ENCODE measurements around the gene PROK1.

Gene PROK1

GRCh38 chr1:110490791-110491451, 40.0 kb downstream of the PROK1 start:
- DNase-seq, result no peak

DNA sequence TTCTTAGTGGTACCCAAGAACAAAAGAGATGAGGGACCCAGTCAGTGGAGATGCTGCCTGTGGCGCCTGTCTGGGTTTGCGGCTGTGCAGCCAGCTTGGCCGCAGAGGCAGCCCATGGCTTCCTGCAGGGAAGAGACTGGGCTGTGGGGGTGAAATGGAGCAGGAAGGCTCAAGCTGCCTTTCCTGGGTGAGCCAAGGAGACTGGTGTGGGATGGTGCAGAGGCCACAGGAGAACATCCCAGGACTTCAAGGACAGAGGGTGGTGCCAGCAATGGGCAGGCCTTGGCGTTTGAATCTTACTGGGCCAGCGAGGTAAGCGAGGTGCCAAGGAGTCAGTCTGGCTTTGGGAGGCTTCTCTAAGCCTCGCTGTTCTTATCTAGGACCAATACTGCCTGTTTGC, 41.6 kb downstream of the PROK1 start:
- no peak for DNase-seq

- DNase-seq, result no peak
These were observed 42.2 kb downstream of the PROK1 start for GRCh38 chr1:110493059-110493699.

DNA sequence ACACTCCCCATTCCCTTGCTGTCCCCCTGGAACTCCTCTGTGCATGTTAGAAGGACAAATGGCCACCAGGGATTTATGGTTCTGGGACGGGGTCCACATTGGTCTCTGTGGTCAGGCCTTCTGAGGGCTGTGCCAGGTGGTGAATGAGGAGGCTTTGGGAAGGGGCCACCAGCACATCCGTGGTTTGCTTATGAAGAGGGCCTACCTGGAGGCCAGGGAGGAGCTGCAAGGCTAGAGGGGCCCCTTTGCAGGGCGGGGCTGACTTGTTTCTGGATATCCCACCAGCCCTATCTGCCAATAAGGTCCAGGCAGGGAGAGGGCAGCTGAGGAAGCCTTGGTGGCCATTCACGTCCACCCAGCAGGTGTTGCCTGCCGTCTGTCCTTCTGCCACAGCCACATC, 43.1 kb downstream of the PROK1 start:
- DNase-seq, result no peak

GRCh38 chr1:110494522-110495406, 43.8 kb downstream of the PROK1 start:
- DNase-seq, result no peak

DNA sequence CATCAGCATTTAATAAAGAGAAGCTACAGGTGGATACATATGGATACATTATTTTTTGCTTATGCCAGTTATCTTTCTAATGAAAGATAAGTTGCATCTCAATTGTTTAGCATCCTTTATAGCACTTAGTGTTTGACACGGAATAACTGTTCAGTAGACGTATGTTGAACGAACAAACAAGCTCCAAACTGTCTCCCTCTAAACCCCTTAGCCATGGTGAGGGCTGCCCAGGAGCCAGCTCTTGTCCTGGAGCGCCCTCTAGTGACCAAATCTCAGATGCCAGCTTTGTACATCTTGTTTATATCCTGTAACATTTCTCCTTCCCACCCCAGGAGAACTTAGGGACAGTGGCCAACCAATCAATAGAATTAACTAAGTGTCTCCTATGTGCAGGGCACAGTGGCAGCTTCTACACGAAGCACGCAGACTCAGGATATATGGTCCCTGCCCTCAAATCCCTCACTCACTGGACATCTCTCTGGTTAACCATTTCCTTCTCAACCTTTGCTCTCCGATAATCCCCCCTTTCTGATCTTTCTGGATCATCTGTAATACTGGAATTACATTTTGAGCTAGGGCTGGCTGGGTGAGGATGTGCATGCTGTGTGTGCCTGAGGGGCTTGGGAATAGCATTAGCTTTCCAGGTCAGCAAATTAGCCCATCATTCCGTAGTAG, 45.1 kb downstream of the PROK1 start:
- DNase-seq, result peak; percentile 78

GRCh38 chr1:110498270-110498669, 47.3 kb downstream of the PROK1 start:
- peak; percentile 50 for DNase-seq

DNA sequence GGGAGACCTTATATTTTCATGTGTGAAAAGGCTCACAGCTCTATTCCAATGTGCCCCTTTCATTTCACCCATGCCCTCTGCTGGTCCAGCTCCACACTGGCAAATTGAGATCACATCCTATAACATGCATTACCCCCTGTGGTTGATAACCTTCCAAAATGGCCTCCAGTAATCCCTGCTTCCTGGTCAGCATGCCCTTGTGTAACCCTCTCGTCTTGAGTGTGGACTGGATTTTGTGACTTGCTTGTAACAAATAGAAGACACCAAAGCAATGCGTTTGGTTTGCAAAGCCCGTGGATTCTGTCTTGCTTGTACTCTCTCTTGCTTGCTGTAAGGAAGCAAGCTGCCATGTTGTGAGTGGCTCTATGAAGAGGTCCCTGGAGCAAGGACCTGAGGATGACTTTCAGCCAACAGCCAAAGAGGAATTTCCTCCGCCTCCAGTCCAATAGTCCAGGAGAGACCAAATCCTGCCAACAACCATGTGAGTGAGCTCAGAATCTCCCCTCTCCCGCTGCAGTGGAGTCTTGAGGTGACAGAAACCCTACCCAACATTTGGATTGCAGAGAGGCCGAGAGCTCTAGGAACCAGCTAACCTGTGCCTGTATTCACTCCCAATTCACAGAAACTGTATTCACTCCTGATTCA, 50.7 kb downstream of the PROK1 start:
- no peak for DNase-seq

GRCh38 chr1:110502402-110503151, 51.6 kb downstream of the PROK1 start:
- DNase-seq, result no peak

DNA sequence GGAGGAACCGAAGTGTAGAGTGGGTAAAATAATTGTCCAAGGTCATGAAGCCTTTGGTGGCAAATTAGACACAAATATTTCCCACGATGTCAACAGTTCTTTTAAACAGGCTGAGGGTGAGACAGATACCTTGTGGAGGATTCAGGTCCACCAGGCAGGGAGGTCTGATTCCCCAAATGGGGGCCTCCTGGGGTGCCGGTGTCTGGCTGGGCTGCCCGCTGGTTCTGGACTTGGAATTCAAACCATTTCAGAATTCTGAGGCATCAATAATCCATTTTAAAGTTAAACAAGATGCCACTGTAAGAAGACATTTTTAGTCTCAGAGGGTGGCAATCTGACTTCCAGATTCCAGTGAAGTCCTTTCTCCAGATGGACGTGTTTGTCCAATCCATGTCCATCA, 52.5 kb downstream of the PROK1 start:
- no peak for DNase-seq

GRCh38 chr1:110504226-110504625, 53.3 kb downstream of the PROK1 start:
- DNase-seq, result no peak

DNA sequence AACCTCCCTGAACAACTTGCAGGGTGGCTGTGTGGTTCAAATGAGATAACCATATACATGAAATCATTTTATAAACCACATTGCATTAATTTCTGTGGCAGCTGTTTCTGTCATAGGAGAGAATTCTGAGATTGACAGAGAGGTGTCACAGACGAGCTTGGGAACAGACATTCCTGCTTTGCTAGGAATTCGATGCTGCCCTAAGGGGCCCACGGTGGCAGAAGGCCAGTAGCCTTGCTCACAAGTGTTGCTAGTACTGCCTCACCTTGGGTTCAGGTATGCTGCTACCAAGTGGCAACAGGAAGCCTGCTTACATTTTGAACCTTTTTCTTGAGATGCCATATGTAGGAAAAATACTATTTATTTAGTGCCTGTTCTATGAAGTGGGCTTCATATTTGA, 54.6 kb downstream of the PROK1 start:
- no peak for DNase-seq

DNA sequence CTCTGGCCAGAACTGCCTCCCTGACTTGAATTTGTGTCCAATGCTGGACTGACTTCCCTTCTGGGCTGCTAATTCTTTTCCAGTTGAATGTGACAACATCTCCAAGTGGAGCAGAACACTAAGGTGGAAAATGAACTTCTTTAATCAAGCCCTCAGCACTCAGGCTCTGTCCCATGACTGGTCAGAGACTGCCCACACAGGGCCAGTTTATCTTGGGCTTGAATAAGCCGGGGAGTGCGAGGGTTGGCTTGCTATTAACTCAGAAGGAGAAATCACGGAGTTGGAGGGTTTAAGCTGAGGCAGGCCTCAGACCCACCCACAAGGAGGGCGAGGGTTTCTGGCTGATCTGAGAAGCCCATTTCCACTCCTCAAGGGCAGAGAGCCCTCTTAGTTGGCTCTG, 55.6 kb downstream of the PROK1 start:
- no peak for DNase-seq
